DLD1 (cell line): ENCODE results near the gene TEX29.

Experiments
- in situ Hi-C: cut with HindIII; loops from 2 replicates; pipeline ENCODE4 v1.10.0; 2017; ENCODE audit warnings: low sequenced_read_pairs

TEX29 gene

GRCh38 chr13:111319998-111320911, at the start of gene TEX29:
Gene TEX29 (plus strand): TSS chr13:111320642. CDS start chr13:111320891, 249 bp downstream.
- in situ Hi-C loops, result no loop called here

DNA sequence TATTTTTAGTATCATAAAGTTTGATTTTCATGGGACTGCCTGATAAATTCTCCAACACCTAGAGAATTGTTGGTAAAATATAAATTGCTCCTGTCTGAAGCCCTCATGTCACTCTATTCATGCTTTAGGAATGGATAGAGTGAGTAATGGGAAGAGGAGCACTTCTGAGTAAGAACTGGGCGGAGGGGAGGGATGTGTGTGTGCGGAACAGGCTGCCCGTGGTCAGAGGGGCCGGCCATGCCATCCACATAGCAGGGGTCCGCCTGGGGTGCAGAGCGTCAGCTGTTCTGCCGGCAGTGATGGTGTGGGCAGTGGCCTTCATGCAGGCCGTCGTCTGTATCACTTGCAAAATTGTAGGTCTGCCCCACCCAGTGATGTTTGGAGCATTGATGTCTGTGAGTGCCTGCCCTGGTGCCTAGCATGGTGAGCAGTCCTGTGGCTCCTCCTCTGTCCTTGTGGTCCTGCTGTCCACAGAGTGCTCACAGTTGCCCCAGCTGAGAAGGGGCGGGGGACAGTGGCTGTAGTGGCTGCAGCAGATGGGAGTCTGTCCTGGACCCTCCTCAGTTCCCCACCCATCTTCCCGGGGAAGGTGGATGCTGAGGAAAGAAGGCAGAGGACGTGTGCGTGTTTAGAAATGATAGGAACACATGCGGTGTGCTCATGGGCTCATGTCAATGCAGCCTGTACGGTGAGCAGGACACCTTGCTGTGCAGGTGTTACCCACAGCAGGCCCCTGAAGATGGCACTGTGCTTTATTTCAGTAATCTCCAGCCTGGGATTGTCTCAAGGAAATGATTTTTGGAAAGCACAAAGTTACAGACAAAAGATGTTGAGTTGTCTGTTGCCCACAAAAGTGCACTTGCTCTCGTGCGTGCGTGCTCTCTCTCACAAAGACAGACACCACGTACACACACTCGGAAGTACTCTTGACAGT, 49.4 kb upstream of the TEX29 start:
- in situ Hi-C loops, result no loop called here

DNA sequence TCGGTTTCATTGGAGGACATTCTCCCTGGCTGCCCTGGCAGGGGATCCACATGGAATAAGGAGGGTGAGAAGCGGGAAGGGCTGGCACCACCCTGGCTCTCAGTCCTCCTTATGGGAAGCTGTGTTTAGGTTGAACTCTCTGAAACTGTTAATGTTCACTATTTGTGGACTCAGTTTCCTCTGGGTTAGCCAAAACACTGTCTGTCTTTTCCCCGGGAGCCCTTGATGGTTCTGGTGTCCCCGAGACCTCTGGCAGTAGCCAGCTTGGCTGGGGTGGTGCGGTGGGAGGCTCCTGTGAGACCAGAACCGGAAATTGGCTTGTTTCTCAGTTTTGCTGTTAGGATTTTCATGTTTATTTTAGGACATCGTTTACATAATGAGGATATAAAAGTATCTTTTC, 48.3 kb upstream of the TEX29 start:
- in situ Hi-C loops, result no loop called here

GRCh38 chr13:111275382-111275781, 45.1 kb upstream of the TEX29 start:
- in situ Hi-C loops, result no loop called here

- in situ Hi-C loops, result no loop called here
Observed at GRCh38 chr13:111275995-111276618, 44.3 kb upstream of the TEX29 start.

DNA sequence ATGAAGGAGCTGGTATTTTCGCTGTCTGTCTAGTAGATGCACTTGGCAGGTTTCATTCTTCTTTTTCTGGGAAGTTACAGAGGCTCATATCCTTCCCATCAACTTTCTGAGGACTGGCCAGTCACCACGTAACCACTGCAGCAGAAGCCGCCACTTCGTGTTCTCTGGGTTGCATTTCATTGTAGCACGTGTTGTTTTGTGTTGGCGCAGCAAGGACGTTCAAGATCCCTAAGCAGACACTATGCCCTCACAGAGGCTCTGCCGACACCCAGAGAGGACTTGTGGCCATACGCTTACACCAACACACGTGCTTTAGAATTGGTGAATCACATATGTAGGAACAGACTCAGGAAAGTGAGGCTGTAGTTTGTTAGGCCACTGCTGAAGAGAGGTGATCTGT, 42.2 kb upstream of the TEX29 start:
- in situ Hi-C loops, result no loop called here

DNA sequence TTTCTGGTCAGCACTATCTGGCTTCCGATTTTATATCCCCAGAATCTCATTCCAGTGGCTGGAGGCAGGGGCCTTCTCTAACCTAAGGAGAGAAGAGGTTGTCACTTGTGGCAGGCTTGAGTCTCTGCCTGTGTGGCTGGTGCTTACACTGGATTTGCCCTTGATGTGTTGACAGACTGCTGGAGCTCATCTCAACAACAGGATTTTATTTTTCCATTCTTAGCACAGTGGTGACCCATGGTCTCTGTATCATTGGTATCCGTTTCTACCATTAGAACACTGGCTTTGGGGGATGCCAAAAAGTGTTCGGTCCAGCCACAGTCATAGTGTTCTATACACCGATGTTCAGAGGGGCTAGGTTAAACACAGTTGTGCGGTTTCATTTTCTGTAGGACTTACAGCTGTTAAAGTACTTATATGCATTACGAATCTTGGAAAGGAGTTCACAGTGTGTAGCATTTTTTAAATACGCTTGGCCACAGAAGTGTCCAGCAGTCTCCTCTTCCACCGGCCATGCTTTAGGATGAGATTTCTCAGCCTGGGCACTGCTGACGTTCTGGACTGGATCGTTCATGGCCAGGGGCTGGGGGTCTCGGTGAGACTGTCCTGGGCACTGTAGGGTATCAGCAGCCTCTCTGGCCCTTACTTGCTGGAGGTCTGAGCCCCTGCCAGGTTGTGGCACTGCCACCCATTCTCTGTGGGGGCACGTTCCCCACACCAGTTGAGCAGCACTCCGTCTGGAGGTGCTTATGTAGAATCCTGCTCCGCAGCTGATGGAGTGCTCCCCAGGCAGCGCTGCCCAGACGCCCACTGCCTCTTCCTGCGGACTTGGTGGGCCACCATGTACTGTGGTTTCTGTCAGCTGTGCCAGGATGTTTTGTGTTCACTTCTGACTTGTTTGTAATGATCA, 41.4 kb upstream of the TEX29 start:
- in situ Hi-C loops, result no loop called here

- in situ Hi-C loops, result no loop called here
Observed at GRCh38 chr13:111280226-111280625, 40.2 kb upstream of the TEX29 start.

GRCh38 chr13:111280681-111281585, 39.5 kb upstream of the TEX29 start:
- in situ Hi-C loops, result no loop called here

GRCh38 chr13:111281751-111282311, 38.6 kb upstream of the TEX29 start:
- in situ Hi-C loops, result no loop called here

GRCh38 chr13:111282425-111282824, 38.0 kb upstream of the TEX29 start:
- in situ Hi-C loops, result no loop called here

DNA sequence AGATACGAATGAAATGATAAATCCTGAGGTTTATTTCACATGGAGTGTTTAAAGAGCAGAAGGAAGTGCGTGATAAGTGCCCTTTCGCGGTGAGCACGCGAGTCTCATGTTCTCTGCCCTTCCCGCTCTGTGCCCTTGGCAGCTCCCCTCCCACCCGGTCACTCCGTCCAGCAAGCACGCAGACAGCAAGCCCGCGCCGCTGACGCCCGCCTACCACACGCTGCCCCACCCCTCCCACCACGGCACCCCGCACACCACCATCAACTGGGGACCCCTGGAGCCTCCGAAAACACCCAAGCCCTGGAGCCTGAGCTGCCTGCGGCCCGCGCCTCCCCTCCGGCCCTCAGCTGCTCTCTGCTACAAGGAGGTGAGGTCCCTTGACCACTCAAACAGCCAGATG, 37.4 kb upstream of the TEX29 start:
- in situ Hi-C loops, result no loop called here

DNA sequence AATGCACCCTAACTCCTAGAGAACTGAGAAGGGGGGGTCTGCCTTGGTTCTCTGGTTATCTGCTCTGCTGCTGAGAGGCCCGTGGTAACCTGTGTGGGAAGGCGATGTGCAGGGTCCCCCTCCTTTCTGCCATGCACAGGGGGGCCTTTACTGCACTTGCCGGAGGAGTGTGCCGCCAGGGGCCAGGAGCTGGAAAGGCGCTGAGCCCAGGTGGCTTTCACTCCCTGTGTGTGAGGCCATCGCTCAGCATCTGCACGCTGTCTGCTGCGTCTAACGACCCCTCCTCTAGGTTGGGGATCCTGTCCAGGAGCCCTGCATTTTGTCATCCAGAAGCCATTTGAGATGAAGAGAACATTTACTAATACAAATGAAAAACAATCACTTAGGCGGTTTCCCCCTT, 37.0 kb upstream of the TEX29 start:
- in situ Hi-C loops, result no loop called here

- in situ Hi-C loops, result no loop called here
Observed at GRCh38 chr13:111283991-111284390, 36.5 kb upstream of the TEX29 start.

- in situ Hi-C loops, result no loop called here
Observed at GRCh38 chr13:111284565-111284964, 35.9 kb upstream of the TEX29 start.

GRCh38 chr13:111286162-111286561, 34.3 kb upstream of the TEX29 start:
- in situ Hi-C loops, result no loop called here

DNA sequence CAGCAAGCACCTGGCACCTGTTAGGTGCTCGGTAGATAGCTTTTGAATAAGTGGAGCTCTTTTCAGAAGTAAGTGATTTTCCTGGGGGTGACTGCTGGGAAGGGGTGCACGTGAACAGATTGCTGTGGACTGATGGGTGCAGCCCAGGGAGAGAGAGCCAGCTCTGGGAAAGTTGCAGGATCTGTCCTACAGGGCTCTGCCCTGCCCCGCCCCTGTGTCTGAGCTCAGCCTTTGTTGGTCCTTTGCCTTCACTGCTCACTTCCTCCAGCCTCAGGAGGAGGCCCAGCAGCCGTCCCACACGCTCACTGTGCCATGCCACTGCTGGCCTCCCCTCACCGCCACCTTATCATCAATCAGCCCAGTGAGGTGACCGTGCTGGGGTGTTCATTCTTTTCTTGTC, 33.7 kb upstream of the TEX29 start:
- in situ Hi-C loops, result no loop called here

DNA sequence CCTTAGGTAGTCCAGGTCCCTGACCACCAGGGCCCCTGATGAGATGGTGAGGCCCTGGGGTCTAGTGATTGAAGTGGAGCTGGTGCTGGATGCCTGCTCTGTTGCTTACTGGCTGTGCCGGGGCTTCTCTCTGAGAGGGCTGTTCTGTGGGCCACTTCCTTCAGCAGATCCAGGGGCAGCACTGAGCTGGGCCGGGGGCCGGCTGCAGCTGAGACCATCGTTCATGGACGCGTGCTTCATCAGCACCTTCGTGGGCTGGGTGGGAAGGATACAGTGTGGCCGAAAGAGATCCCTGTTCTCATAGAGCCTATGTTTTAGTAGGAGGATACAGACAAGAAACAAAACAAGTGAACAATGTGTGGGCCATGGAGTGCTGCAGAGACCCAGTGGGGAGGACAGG, 33.2 kb upstream of the TEX29 start:
- in situ Hi-C loops, result no loop called here

GRCh38 chr13:111288276-111288675, 32.2 kb upstream of the TEX29 start:
- in situ Hi-C loops, result no loop called here
